Peyer's patch (tissue), 4 donors: ENCODE results near the gene CEP85. TPM values are rescaled to one million over a fixed set of nuclear protein-coding genes. Genes with fewer than 3 reads are reported as not detected.

ENCODE experiments used
- DNase-seq, 3 donors: peaks; one replicate each; pipeline ENCODE4 v3.0.0-alpha.2; 2017 to 2019
- H3K27ac ChIP-seq, 4 donors: fragments of 200-600 bp; sonication (generic); one replicate each; pipeline ENCODE4 v1.5.1; 2016 to 2019
- H3K27me3 ChIP-seq, 2 donors: fragments of 200-600 bp; sonication (generic); one replicate each; pipeline ENCODE4 v1.5.1; 2019
- H3K36me3 ChIP-seq, 3 donors: fragments of 200-600 bp; sonication (generic); one replicate each; pipeline ENCODE4 v1.5.1; 2016 to 2019
- H3K4me1 ChIP-seq, 4 donors: fragments of 200-600 bp; sonication (generic); one replicate each; pipeline ENCODE4 v1.5.1; 2016 to 2019
- H3K4me3 ChIP-seq, 4 donors: fragments of 200-600 bp; sonication (generic); 1 replicate in 3 of 4; 2 replicates in 1 of 4; pipeline ENCODE4 v1.5.1; 2016 to 2019; ENCODE audit warnings: mild to moderate bottlenecking in 1 of 4
- H3K9me3 ChIP-seq, 4 donors: fragments of 200-600 bp; sonication (generic); one replicate each; pipeline ENCODE4 v1.5.1; 2016 to 2019; ENCODE audit warnings: mild to moderate bottlenecking in 1 of 4
- POLR2A ChIP-seq, 2 donors: fragments of 450-650 bp; IDR thresholded peaks; one replicate each; pipeline ENCODE4 v1.5.1; 2017; ENCODE audit warnings: antibody characterized with exemption in 2 of 2, mild to moderate bottlenecking in 2 of 2, moderate library complexity in 2 of 2
- total RNA-seq, 4 donors: library from RNA; depleted of rRNA; stranded (reverse); fragments of >200 nt; gene quantifications; one replicate each; pipeline ENCODE4 v1.1.0, GENCODE V29; 2016
- TF ChIP-seq, protein P1 (sequence below), 6 experiments: fragments of 450-650 bp in 4 of 6; fragments of 200-600 bp in 2 of 6; sonication (generic) in 1 of 6; IDR thresholded peaks; one replicate each; pipeline ENCODE4 v1.5.1; 2017 to 2019; ENCODE audit warnings: antibody characterized with exemption in 6 of 6, mild to moderate bottlenecking in 3 of 6, moderate library complexity in 1 of 6

The CEP85 gene
- total RNA-seq, 4 donors from 2014 or later, result 11.0 to 32.2 (median 12.9) TPM

GRCh38 chr1:26286064-26286416 lies 52.0 kb downstream of the CEP85 start:
- H3K36me3 ChIP-seq, result peaks cover 0 to 8% (median 0%) of the 10 kb centered on the region in 3 donors
- no peak for DNase-seq
- no peak for TF ChIP-seq POLR2A (IDR thresholded peaks at IDR 0.05)
- no peaks in the 10 kb centered on the region for H3K27me3 ChIP-seq
- H3K9me3 ChIP-seq, result no peaks in the 10 kb centered on the region
- peak overlapping the region; percentile 73 to 91 (median 85) for H3K27ac ChIP-seq
- H3K4me1 ChIP-seq, result peaks cover 0 to 80% (median 74%) of the 10 kb centered on the region in 4 donors
- H3K4me3 ChIP-seq, result no peak overlapping the region

GRCh38 chr1:26287033-26287711 lies 53.2 kb downstream of the CEP85 start:
- peak overlapping the region; percentile 73 to 91 (median 85) for H3K27ac ChIP-seq
- H3K4me1 ChIP-seq, result peaks cover 0 to 82% (median 75%) of the 10 kb centered on the region in 4 donors
- H3K4me3 ChIP-seq, result no peak overlapping the region
- H3K9me3 ChIP-seq, result no peaks in the 10 kb centered on the region
- DNase-seq, result peak; percentile 54 to 96 (median 96)
- TF ChIP-seq, protein P1, sequence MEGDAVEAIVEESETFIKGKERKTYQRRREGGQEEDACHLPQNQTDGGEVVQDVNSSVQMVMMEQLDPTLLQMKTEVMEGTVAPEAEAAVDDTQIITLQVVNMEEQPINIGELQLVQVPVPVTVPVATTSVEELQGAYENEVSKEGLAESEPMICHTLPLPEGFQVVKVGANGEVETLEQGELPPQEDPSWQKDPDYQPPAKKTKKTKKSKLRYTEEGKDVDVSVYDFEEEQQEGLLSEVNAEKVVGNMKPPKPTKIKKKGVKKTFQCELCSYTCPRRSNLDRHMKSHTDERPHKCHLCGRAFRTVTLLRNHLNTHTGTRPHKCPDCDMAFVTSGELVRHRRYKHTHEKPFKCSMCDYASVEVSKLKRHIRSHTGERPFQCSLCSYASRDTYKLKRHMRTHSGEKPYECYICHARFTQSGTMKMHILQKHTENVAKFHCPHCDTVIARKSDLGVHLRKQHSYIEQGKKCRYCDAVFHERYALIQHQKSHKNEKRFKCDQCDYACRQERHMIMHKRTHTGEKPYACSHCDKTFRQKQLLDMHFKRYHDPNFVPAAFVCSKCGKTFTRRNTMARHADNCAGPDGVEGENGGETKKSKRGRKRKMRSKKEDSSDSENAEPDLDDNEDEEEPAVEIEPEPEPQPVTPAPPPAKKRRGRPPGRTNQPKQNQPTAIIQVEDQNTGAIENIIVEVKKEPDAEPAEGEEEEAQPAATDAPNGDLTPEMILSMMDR (IDR thresholded peaks at IDR 0.05), result no peak
- no peak for TF ChIP-seq POLR2A (IDR thresholded peaks at IDR 0.05)
- H3K36me3 ChIP-seq, result peaks cover 0 to 4% (median 0%) of the 10 kb centered on the region in 3 donors
- no peaks in the 10 kb centered on the region for H3K27me3 ChIP-seq

DNA sequence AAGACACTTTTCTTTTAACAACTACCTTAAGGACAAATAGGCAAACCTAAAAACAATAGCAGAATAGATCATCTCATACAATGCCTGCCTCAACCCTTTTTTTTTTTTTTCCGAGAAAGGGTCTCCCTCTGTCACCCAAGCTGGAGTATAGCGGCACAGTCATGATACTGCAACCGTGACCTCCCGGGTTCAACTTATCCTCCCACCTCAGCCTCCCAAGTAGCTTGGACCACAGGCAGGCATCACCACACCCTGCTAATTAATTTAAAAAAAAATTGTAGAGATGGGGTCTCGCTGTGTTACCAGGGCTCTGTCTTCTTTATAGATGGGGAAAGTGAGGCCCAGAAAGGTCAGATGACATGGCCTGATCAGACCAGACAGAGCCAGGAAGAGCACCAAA lies 53.8 kb downstream of the CEP85 start:
- Histone ChIP-seq H3K4me1 (peaks cover 0 to 84% (median 76%) of the 10 kb centered on the region in 4 donors), H3K36me3 (no peaks in the 10 kb centered on the region), H3K27me3 (no peaks in the 10 kb centered on the region), H3K27ac (peak overlapping the region; percentile 73 to 91 (median 85)), H3K4me3 (no peak overlapping the region), H3K9me3 (no peaks in the 10 kb centered on the region)
- DNase-seq, result no peak
- no peak for TF ChIP-seq POLR2A (IDR thresholded peaks at IDR 0.05)
- TF ChIP-seq, protein P1 (IDR thresholded peaks at IDR 0.05), result no peak

DNA sequence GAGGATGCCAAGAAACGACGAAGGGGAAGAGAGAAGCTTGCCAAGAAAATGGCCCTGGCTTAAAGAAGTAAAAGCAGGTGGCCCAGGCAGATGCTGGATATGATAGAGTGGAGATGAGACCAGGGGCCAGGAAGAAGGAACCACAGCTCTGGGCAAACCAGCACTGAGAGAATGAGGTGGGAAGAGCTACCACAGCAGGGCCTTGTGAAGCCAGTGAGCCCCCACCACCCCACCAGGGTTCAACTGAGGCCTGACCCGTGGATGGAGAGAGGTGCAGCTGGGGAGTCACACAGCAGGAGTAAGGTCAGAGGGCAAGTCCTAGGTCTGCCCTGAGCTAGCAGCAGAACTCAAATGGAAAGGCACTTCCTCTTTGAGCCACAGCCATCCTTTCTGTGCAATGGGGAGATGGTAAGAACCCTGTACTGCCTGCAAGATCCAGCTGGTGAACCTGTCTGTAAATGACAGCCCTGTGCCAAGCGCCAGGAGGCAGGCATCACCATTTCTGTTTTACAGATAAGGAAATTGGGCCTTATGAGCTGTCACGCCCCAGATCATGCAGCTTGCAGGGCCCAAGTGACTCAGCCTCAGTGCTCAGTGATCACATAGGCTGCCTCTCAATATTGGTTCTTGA lies 54.4 kb downstream of the CEP85 start:
- TF ChIP-seq, protein P1 (IDR thresholded peaks at IDR 0.05), result no peak
- no peak for TF ChIP-seq POLR2A (IDR thresholded peaks at IDR 0.05)
- Histone ChIP-seq H3K4me1 (peaks cover 0 to 87% (median 75%) of the 10 kb centered on the region in 4 donors), H3K36me3 (no peaks in the 10 kb centered on the region), H3K27ac (peak overlapping the region; percentile 73 to 91 (median 85)), H3K27me3 (no peaks in the 10 kb centered on the region), H3K4me3 (no peak overlapping the region), H3K9me3 (no peaks in the 10 kb centered on the region)
- peak in 2 of 3 donors; percentile 54 to 75 for DNase-seq

DNA sequence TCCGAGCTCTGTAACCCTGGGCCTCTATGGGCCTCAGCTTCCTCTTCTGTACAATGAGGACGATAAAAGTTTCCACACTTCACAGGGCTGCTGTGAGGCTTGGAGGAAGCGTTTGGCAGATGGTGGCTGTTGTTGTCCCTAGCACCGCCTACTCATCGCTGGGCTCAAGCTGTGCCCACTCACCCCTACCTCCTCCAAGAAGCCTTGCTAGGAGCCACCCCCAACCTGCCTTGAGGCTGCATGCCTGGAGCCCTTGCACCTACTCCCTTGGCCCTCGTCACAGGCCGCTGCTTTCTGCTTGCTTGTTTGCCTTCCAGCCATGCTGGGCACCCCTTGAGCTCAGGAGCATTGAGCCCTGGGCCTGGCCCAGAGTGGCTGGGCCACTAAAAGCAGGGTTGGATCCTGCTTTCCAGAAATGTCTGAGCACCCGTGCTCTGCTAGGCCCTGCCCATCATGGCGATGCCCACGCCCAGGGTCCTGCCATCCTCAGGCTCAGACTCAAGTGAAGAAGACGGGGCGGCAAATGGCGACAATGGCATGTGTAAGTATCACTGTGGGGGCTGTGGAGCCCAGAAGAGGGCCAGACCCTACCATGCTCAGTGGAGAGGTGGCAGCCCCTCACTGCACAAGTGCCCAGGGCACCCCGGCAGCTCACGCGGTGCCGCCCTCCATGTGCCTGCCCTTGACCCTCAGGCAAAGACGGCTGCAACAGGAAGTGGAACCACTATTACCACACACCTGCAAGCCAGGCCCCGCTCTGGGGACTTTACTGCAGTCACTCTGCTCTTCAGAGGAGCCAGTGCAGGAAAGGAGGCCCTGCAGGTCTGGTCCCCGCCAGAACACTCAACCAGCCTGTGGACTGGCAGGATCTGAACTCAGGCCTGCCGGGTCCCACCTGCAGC lies 55.4 kb downstream of the CEP85 start:
- no peaks in the 10 kb centered on the region for H3K27me3 ChIP-seq
- H3K36me3 ChIP-seq, result no peaks in the 10 kb centered on the region
- peak in 2 of 3 donors; percentile 92 to 93 for DNase-seq
- peak overlapping the region; percentile 73 to 91 (median 85) for H3K27ac ChIP-seq
- H3K4me3 ChIP-seq, result no peak overlapping the region
- TF ChIP-seq, protein P1 (IDR thresholded peaks at IDR 0.05), result no peak
- no peak for TF ChIP-seq POLR2A (IDR thresholded peaks at IDR 0.05)
- peaks cover 0 to 79% (median 67%) of the 10 kb centered on the region in 4 donors for H3K4me1 ChIP-seq
- no peaks in the 10 kb centered on the region for H3K9me3 ChIP-seq
